Neuron (in vitro differentiated cells): ENCODE results near the gene CCAR1.
"Not testable (repeated sequence)": the region's sequence is repeated elsewhere in the genome, so short reads cannot be mapped to it uniquely, and the experiment has no call there.

ENCODE experiments used
- H2AFZ ChIP-seq: one replicate; pipeline ENCODE4 v1.6.1; 2013; ENCODE audit warnings: low read depth, mild to moderate bottlenecking, inconsistent platforms, low read length, moderate library complexity
- H3K27me3 ChIP-seq: one replicate; pipeline ENCODE4 v1.6.1; 2013; ENCODE audit warnings: low read length; ENCODE audit not compliant: insufficient read depth
- H3K36me3 ChIP-seq: one replicate; pipeline ENCODE4 v1.6.1; 2013; ENCODE audit warnings: low read length; ENCODE audit not compliant: insufficient read depth
- H3K4me1 ChIP-seq: one replicate; pipeline ENCODE4 v1.6.1; 2013; ENCODE audit warnings: low read length; ENCODE audit not compliant: insufficient read depth
- H3K4me3 ChIP-seq: 2 replicates; pipeline ENCODE4 v1.5.1; 2013; ENCODE audit warnings: mild to moderate bottlenecking, low read length, moderate library complexity
- H3K9me3 ChIP-seq: one replicate; pipeline ENCODE4 v1.6.1; 2013; ENCODE audit warnings: low read length

The CCAR1 gene

GRCh38 chr10:68734349-68734748, 13.3 kb downstream of the CCAR1 start:
- Histone ChIP-seq H3K4me1 (no peaks in the 10 kb centered on the region), H2AFZ (no peak overlapping the region), H3K4me3 (no peak overlapping the region), H3K27me3 (no peaks in the 10 kb centered on the region), H3K36me3 (peaks cover 89% of the 10 kb centered on the region), H3K9me3 (no peaks in the 10 kb centered on the region)

GRCh38 chr10:68735119-68735518, 14.1 kb downstream of the CCAR1 start:
- H2AFZ ChIP-seq = no peak overlapping the region
- peaks cover 91% of the 10 kb centered on the region for H3K36me3 ChIP-seq
- H3K4me1 ChIP-seq = no peaks in the 10 kb centered on the region
- no peak overlapping the region for H3K4me3 ChIP-seq
- no peaks in the 10 kb centered on the region for H3K27me3 ChIP-seq
- H3K9me3 ChIP-seq = no peaks in the 10 kb centered on the region

- not testable (repeated sequence) for H3K27me3 ChIP-seq, H3K4me1 ChIP-seq, H2AFZ ChIP-seq, H3K9me3 ChIP-seq, H3K4me3 ChIP-seq
- peaks cover 92% of the 10 kb centered on the region for H3K36me3 ChIP-seq
Observed at GRCh38 chr10:68735739-68736138, 14.7 kb downstream of the CCAR1 start.

- H3K36me3 ChIP-seq = peaks cover 86% of the 10 kb centered on the region
- not testable (repeated sequence) for H3K4me1 ChIP-seq, H3K27me3 ChIP-seq, H2AFZ ChIP-seq, H3K4me3 ChIP-seq, H3K9me3 ChIP-seq
Observed at GRCh38 chr10:68740676-68741075, 19.6 kb downstream of the CCAR1 start.

GRCh38 chr10:68742397-68742796, 21.4 kb downstream of the CCAR1 start:
- Histone ChIP-seq H3K9me3 (no peaks in the 10 kb centered on the region), H3K4me1 (no peaks in the 10 kb centered on the region), H3K4me3 (no peak overlapping the region), H2AFZ (no peak overlapping the region), H3K27me3 (no peaks in the 10 kb centered on the region), H3K36me3 (peaks cover 82% of the 10 kb centered on the region)

GRCh38 chr10:68752711-68753350, 31.8 kb downstream of the CCAR1 start:
- Histone ChIP-seq H2AFZ (no peak overlapping the region), H3K36me3 (peaks cover 94% of the 10 kb centered on the region), H3K27me3 (no peaks in the 10 kb centered on the region), H3K9me3 (no peaks in the 10 kb centered on the region), H3K4me3 (no peak overlapping the region), H3K4me1 (no peaks in the 10 kb centered on the region)

GRCh38 chr10:68756246-68756645, 35.2 kb downstream of the CCAR1 start:
- Histone ChIP-seq H3K36me3 (peaks cover 90% of the 10 kb centered on the region), H2AFZ (no peak overlapping the region)

GRCh38 chr10:68756766-68757165, 35.7 kb downstream of the CCAR1 start:
- Histone ChIP-seq H3K36me3 (peaks cover 88% of the 10 kb centered on the region), H3K9me3 (no peaks in the 10 kb centered on the region), H2AFZ (no peak overlapping the region), H3K27me3 (no peaks in the 10 kb centered on the region), H3K4me3 (no peak overlapping the region), H3K4me1 (no peaks in the 10 kb centered on the region)

More at GRCh38 chr10:68756246-68756645, 35.2 kb downstream of the CCAR1 start:
- Histone ChIP-seq H3K4me3 (no peak overlapping the region), H3K4me1 (no peaks in the 10 kb centered on the region), H3K27me3 (no peaks in the 10 kb centered on the region), H3K9me3 (no peaks in the 10 kb centered on the region)

- Histone ChIP-seq H2AFZ (no peak overlapping the region), H3K36me3 (peaks cover 80% of the 10 kb centered on the region), H3K4me3 (no peak overlapping the region), H3K4me1 (no peaks in the 10 kb centered on the region), H3K9me3 (no peaks in the 10 kb centered on the region), H3K27me3 (no peaks in the 10 kb centered on the region)
Observed at GRCh38 chr10:68759223-68759863, 38.3 kb downstream of the CCAR1 start.

GRCh38 chr10:68759967-68760366, 38.9 kb downstream of the CCAR1 start:
- Histone ChIP-seq H3K4me1 (no peaks in the 10 kb centered on the region), H2AFZ (no peak overlapping the region), H3K4me3 (no peak overlapping the region), H3K27me3 (no peaks in the 10 kb centered on the region), H3K9me3 (no peaks in the 10 kb centered on the region), H3K36me3 (peaks cover 80% of the 10 kb centered on the region)

GRCh38 chr10:68767407-68767806, 46.4 kb downstream of the CCAR1 start:
- peaks cover 87% of the 10 kb centered on the region for H3K36me3 ChIP-seq
- H2AFZ ChIP-seq, H3K27me3 ChIP-seq, H3K4me3 ChIP-seq, H3K4me1 ChIP-seq, H3K9me3 ChIP-seq: not testable (repeated sequence)

GRCh38 chr10:68781613-68782574, 60.9 kb downstream of the CCAR1 start:
- H3K27me3 ChIP-seq = no peaks in the 10 kb centered on the region
- no peaks in the 10 kb centered on the region for H3K4me1 ChIP-seq
- H3K4me3 ChIP-seq = no peak overlapping the region
- no peaks in the 10 kb centered on the region for H3K9me3 ChIP-seq
- H2AFZ ChIP-seq = no peak overlapping the region
- H3K36me3 ChIP-seq = peaks cover 76% of the 10 kb centered on the region

GRCh38 chr10:68784476-68784875, 63.4 kb downstream of the CCAR1 start:
- no peak overlapping the region for H3K4me3 ChIP-seq
- H3K4me1 ChIP-seq = no peaks in the 10 kb centered on the region
- no peaks in the 10 kb centered on the region for H3K27me3 ChIP-seq
- H3K9me3 ChIP-seq = no peaks in the 10 kb centered on the region
- H2AFZ ChIP-seq = no peak overlapping the region
- peaks cover 76% of the 10 kb centered on the region for H3K36me3 ChIP-seq
